IPS-20b (cell line): ENCODE results near the gene GFI1.
"Not testable (repeated sequence)": the region's sequence is repeated elsewhere in the genome, so short reads cannot be mapped to it uniquely, and the experiment has no call there.

ENCODE experiments used
- H3K27ac ChIP-seq: one replicate; pipeline ENCODE4 v1.5.1; 2013; ENCODE audit warnings: low read length
- H3K27me3 ChIP-seq: 2 replicates; pipeline ENCODE4 v1.6.1; 2013; ENCODE audit warnings: mild to moderate bottlenecking, low read length, inconsistent platforms; ENCODE audit not compliant: insufficient read depth
- H3K36me3 ChIP-seq: 2 replicates; pipeline ENCODE4 v1.6.1; 2013; ENCODE audit warnings: low read depth, mild to moderate bottlenecking, inconsistent platforms, low read length, moderate library complexity; ENCODE audit not compliant: insufficient read depth
- H3K4me1 ChIP-seq: 2 replicates; pipeline ENCODE4 v1.6.1; 2013; ENCODE audit warnings: mild to moderate bottlenecking, control low read depth, inconsistent platforms, low read length, moderate library complexity; ENCODE audit not compliant: insufficient read depth
- H3K4me3 ChIP-seq: 2 replicates; pipeline ENCODE4 v1.5.1; 2013; ENCODE audit warnings: mild to moderate bottlenecking, low read length, inconsistent platforms
- H3K9ac ChIP-seq: 2 replicates; pipeline ENCODE4 v1.6.1; 2013; ENCODE audit warnings: low read depth, mild to moderate bottlenecking, inconsistent platforms, low read length, moderate library complexity
- H3K9me3 ChIP-seq: 2 replicates; pipeline ENCODE4 v1.6.1; 2013; ENCODE audit warnings: mild to moderate bottlenecking, low read depth, low read length, inconsistent platforms; ENCODE audit not compliant: insufficient read depth

Gene GFI1

DNA sequence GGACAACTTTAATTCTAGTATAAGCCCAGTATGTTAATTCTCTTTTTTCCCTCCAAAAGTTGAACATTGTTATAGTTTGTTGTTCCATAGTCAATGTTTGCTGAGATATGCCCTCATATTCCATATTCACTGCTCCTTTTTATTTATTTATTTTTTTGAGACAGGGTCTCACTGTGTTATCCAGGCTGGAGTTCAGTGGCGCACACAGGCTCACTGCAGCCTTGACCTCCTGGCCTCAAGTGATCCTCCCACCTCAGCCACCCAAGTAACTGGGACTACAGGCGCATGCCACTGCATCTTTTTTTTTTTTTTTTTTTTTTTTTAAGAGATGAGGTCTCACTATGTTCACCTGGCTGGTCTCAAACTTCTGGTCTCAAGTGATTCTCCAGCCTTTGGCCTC, 38.7 kb downstream of the GFI1 start:
- Histone ChIP-seq H3K36me3 (no peaks in the 10 kb centered on the region), H3K9me3 (no peaks in the 10 kb centered on the region), H3K4me3 (no peak overlapping the region), H3K4me1 (no peaks in the 10 kb centered on the region), H3K27ac (no peak overlapping the region), H3K9ac (no peak overlapping the region), H3K27me3 (no peaks in the 10 kb centered on the region)

DNA sequence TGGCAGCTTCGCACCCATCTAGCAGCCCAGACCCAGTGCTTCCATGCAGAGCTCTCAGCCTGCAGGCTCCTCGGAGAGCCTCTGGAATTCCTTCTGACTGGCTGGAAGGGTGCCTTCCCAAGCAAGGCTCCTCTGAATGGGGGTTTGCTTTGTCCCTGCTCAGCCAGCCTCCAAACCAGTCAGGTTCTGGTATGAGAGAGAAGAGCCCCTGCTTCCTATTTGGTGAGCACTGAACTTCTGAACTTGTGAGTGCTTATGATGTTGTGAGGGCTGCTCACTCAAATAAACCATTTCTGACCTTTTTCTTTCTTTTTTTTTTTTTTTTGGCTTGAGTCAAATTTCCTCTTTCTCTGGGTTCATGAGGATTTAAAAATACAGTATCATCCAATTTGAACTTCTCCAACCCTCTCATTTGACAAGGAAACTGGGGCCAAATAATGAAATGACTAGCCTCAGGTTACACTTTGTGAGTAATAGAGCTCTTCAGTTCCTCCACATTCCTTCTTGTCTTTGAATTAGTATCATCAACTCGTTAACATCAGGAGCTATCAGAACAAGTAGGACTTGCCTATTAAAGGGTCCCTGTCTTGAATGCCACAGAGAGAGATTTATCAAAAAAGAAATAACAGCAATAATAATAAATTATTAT, 39.6 kb downstream of the GFI1 start:
- H3K36me3 ChIP-seq, result no peaks in the 10 kb centered on the region
- H3K9me3 ChIP-seq, result no peaks in the 10 kb centered on the region
- no peaks in the 10 kb centered on the region for H3K4me1 ChIP-seq
- no peak overlapping the region for H3K4me3 ChIP-seq
- no peak overlapping the region for H3K9ac ChIP-seq
- no peak overlapping the region for H3K27ac ChIP-seq
- H3K27me3 ChIP-seq, result no peaks in the 10 kb centered on the region

DNA sequence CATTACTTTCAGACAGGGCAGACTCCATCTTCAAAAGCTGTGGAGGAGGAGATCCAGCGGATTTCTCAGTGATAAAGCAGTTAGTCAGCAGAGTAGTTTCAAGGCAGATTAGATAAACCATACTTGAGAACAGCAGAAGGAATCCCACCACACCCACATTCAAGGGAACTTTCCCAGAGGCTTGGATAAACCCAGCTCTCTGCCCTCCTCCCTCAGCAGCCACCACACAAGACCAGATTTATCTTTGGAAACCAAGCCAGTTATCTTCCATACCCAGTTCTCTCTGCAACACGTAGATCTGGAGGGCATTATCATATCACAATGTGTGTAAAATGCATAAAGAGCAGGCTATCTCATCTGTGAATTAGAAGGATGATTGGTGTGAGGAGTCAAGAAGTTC, 40.2 kb downstream of the GFI1 start:
- no peak overlapping the region for H3K27ac ChIP-seq
- H3K36me3 ChIP-seq, result no peaks in the 10 kb centered on the region
- H3K4me3 ChIP-seq, result no peak overlapping the region
- H3K27me3 ChIP-seq, result no peaks in the 10 kb centered on the region
- no peak overlapping the region for H3K9ac ChIP-seq
- H3K9me3 ChIP-seq, result no peaks in the 10 kb centered on the region
- H3K4me1 ChIP-seq, result peaks cover 2% of the 10 kb centered on the region; the same call in 1 of the 2 replicates

DNA sequence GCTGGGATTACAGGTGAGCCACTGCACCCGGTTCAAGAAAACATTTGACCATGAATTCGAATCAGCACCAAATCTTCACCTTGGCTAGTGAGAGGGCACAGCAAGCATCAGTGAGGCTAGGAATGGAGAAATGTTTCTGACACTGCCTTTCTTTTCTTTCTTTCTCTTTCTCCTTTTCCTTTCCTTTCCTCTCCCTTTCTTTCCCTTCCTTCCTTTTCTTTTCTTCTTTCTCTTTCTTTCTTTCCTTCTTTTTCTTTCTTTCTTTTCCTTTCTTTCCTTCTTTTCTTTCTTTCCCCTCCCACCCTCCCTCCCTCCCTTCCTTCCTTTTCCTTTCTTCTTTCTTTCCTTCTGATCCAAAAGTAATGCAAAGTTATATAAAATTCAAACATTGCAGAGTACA, 40.9 kb downstream of the GFI1 start:
- no peaks in the 10 kb centered on the region for H3K9me3 ChIP-seq
- no peaks in the 10 kb centered on the region for H3K36me3 ChIP-seq
- no peak overlapping the region for H3K9ac ChIP-seq

DNA sequence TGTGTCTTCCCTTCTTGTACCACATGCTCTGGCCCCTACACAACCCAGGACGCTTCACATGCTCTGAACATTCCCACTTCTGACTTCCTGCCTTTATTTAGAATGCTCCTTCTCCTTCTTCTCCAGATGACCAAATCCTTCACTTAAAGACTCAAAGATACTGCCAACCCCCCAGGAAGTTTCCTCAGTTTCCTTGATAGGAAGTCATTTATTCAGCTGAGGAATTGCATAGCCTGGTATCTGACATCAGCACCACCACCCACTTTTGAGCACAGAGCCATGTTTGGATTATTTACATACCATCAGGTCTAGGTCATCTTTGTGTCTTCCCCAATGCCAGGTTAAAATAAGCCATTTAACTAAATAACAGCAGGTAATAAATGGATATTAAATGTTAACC, 42.4 kb downstream of the GFI1 start:
- Histone ChIP-seq H3K27ac (no peak overlapping the region), H3K27me3 (no peaks in the 10 kb centered on the region), H3K4me1 (peaks cover 4% of the 10 kb centered on the region; the same call in 1 of the 2 replicates), H3K9ac (no peak overlapping the region), H3K4me3 (no peak overlapping the region), H3K36me3 (no peaks in the 10 kb centered on the region), H3K9me3 (no peaks in the 10 kb centered on the region)

More for the DNA sequence above, 40.9 kb downstream of the GFI1 start:
- Histone ChIP-seq H3K4me3 (no peak overlapping the region), H3K27me3 (no peaks in the 10 kb centered on the region), H3K27ac (no peak overlapping the region), H3K4me1 (peaks cover 4% of the 10 kb centered on the region; the same call in 1 of the 2 replicates)

DNA sequence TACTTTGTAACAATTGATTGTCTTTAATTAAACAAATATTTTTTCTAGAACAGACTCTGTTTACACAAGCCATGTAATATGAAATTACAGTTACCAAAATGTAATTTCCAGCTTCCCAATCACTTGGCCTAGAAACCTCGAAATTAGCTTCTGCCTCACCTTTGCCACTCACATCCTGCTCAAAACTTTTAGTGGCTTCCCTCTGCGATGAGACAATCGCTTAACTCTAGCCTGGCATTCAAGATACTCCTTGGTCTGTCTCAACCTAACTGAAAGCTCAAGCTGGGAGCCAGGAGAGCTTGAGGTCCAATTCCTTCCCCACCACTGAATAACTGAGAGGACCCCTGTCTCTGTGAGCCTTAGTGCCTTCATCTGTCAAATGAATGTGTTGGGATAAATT, 42.8 kb downstream of the GFI1 start:
- H3K36me3 ChIP-seq, result no peaks in the 10 kb centered on the region
- no peaks in the 10 kb centered on the region for H3K9me3 ChIP-seq
- H3K9ac ChIP-seq, result no peak overlapping the region
- H3K27me3 ChIP-seq, result no peaks in the 10 kb centered on the region
- H3K27ac ChIP-seq, result no peak overlapping the region
- H3K4me1 ChIP-seq, result peaks cover 4% of the 10 kb centered on the region; the same call in 1 of the 2 replicates
- no peak overlapping the region for H3K4me3 ChIP-seq

DNA sequence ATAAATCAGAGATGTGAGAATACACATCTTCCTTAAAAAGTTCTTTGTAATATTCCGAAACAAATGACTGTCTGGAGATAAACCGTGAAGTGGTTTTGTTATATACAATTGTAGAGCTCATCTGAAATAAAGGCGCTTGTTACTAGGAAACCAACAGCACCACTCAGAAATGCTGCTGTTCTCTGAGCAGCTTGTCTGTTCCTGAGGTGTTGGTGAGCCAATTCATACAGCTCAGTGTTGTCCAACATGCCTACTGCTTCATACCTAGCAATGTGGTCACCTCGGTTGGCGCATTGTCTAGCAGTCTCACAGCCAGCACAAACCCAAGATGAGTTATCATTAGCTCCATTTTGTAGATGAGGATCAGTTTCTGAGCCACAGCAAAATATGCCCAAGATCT, 44.4 kb downstream of the GFI1 start:
- Histone ChIP-seq H3K9me3 (no peaks in the 10 kb centered on the region), H3K27ac (no peak overlapping the region), H3K36me3 (no peaks in the 10 kb centered on the region), H3K27me3 (no peaks in the 10 kb centered on the region), H3K4me1 (peaks cover 4% of the 10 kb centered on the region; the same call in 1 of the 2 replicates), H3K9ac (no peak overlapping the region), H3K4me3 (no peak overlapping the region)

DNA sequence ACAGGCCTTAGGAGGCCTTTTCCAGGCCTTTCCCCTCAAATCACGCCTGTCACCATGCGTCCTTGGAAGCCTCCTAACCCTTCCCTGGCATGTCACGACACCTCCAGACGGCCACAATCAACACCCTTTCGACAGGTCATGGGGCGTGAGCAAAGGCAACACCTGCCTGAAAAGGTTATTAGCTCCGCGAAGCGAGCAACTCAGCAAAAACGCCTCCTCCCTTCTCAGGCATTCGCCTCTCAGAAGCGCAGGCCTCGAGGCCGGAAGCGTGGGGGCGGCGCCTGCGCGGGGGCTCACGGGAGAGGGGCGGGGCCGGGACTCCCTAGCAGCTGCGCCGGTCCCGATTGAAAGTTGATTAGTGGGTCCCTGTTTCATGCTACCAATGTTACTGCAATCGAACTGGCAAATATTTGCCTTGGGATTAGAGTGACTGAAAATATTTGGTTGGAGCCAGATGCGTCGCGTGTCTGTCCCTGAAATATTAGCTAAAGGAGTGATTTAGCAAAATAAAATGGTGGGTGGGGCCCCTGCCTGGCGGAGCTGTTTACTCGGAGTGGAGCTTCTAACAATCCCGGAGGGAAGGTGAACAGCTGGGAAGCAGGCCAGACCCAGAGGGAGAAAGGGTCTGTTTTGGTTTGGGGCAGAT, 44.9 kb downstream of the GFI1 start:
- H3K9ac ChIP-seq, result peak overlapping the region; percentile 38; the same call in 1 of the 2 replicates
- H3K27ac ChIP-seq, result peak overlapping the region; percentile 6
- peaks cover under 1% of the 10 kb centered on the region; the same call in 1 of the 2 replicates for H3K9me3 ChIP-seq
- no peaks in the 10 kb centered on the region for H3K36me3 ChIP-seq
- H3K27me3 ChIP-seq, result no peaks in the 10 kb centered on the region
- H3K4me1 ChIP-seq, result peaks cover 4% of the 10 kb centered on the region; the same call in 1 of the 2 replicates
- H3K4me3 ChIP-seq, result no peak overlapping the region

DNA sequence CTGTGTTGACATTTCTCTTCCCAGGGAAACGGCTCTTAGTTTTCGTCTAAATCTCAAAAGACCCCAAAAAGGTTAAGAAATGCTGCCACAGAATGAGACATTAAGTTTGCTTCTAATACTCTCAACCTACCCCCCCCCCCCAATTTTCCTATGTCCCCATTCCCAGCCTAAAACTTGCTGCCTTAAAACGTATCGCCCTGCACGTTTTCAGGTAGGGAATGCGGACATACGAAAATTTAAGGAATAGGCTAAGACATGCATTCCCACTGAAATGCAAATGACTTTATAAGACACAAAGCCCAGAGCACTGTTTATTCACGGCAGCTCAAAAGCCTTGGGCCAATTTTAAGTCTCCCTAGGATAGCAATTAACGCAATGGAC, 45.4 kb downstream of the GFI1 start:
- Histone ChIP-seq H3K27me3 (no peaks in the 10 kb centered on the region), H3K36me3 (no peaks in the 10 kb centered on the region), H3K9me3 (peaks cover 5% of the 10 kb centered on the region), H3K27ac (peak overlapping the region; percentile 6), H3K9ac (peak overlapping the region; percentile 38; the same call in 1 of the 2 replicates), H3K4me3 (no peak overlapping the region), H3K4me1 (peaks cover 4% of the 10 kb centered on the region; the same call in 1 of the 2 replicates)

DNA sequence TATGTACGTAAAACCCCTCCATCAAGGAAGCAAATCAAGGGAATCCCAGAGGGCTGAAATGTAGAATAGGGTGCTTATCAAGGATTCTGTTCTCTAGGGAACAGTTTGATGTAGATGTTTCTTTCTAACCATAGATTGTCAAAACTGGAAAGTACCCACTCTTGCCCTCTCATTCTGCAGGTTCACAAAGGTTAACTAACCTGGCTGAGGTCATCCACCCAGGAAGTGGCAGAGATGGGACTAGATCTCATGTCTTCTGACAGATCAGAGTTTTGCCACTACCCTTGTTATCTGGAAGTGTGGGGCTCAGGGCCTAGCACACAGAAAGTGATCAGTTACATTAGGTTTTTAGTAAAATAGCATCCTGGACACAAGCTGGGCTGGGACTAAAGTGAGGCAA, 47.4 kb downstream of the GFI1 start:
- H3K27ac ChIP-seq, result no peak overlapping the region
- H3K27me3 ChIP-seq, result no peaks in the 10 kb centered on the region

DNA sequence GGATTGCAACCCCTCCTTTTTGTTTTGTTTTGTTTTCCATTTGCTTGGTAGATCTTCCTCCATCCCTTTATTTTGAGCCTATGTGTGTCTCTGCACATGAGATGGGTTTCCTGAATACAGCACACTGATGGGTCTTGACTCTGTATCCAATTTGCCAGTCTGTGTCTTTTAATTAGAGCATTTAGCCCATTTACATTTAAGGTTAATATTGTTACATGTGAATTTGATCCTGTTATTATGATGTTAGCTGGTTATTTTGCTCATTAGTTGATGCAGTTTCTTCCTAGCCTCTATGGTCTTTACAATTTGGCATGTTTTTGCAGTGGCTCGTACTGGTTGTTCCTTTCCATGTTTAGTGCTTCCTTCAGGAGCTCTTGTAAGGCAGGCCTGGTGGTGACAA, 52.2 kb downstream of the GFI1 start:
- not testable (repeated sequence) for H3K4me3 ChIP-seq, H3K4me1 ChIP-seq, H3K9ac ChIP-seq, H3K9me3 ChIP-seq, H3K27me3 ChIP-seq, H3K27ac ChIP-seq, H3K36me3 ChIP-seq

More for the DNA sequence above, 47.4 kb downstream of the GFI1 start:
- Histone ChIP-seq H3K9me3 (peaks cover 10% of the 10 kb centered on the region), H3K4me1 (peaks cover 4% of the 10 kb centered on the region; the same call in 1 of the 2 replicates), H3K4me3 (no peak overlapping the region), H3K9ac (no peak overlapping the region), H3K36me3 (no peaks in the 10 kb centered on the region)

DNA sequence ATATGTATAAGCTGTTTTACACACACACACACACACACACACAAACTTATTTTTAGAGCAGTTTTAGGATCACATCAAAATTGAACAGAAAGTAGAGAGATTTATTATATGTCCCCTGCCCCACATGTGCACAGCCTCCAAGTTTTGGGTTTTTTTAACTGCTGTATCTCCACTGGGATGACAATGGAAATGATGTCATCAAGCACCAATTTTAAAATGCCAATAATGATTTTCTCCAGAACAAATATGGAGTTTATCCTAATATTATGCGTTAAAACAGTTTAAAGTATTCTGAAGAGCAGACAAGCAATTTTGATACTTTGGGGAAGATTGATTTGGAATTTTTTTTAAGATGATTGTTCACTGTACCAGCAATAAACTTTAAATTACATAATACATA, 56.7 kb downstream of the GFI1 start:
- H3K27me3 ChIP-seq, result no peaks in the 10 kb centered on the region
- no peak overlapping the region for H3K27ac ChIP-seq
- no peak overlapping the region for H3K4me3 ChIP-seq
- no peaks in the 10 kb centered on the region for H3K9me3 ChIP-seq
- peaks cover 3% of the 10 kb centered on the region; the same call in 1 of the 2 replicates for H3K4me1 ChIP-seq
- no peaks in the 10 kb centered on the region for H3K36me3 ChIP-seq
- H3K9ac ChIP-seq, result no peak overlapping the region
